RWPE2 (cell line): Measurements from ENCODE around the gene ESR2.

ENCODE experiments used
- ATAC-seq: fragments of 200-7000 bp; cut with Tn5 transposase; 3 replicates; pipeline ENCODE4 v1.9.1; 2021; ENCODE audit warnings: low read depth
- DNase-seq: peaks from one replicate; pipeline ENCODE4 v3.0.0-alpha.2; 2020; ENCODE audit warnings: low spot score
- H3K27ac ChIP-seq: fragments of 450-650 bp; 2 replicates; pipeline ENCODE4 v1.5.1; 2017; ENCODE audit warnings: mild to moderate bottlenecking; ENCODE audit not compliant: poor library complexity, severe bottlenecking
- H3K27me3 ChIP-seq: fragments of 250-450 bp; sonication (Bioruptor Pico); 2 replicates; pipeline ENCODE4 v1.5.1; 2021; ENCODE audit warnings: mild to moderate bottlenecking, moderate library complexity; ENCODE audit not compliant: insufficient read depth, poor library complexity, severe bottlenecking
- H3K36me3 ChIP-seq: fragments of 250-450 bp; sonication (Bioruptor Pico); 2 replicates; pipeline ENCODE4 v1.5.1; 2020; ENCODE audit warnings: low read depth, mild to moderate bottlenecking, moderate library complexity
- H3K4me1 ChIP-seq: fragments of 250-450 bp; sonication (Bioruptor Pico); 2 replicates; pipeline ENCODE4 v1.5.1; 2021; ENCODE audit warnings: mild to moderate bottlenecking, moderate library complexity; ENCODE audit not compliant: insufficient read depth, poor library complexity, severe bottlenecking
- H3K4me3 ChIP-seq: fragments of 250-450 bp; sonication (Bioruptor Pico); 2 replicates; pipeline ENCODE4 v1.5.1; 2021; ENCODE audit warnings: mild to moderate bottlenecking, moderate library complexity; ENCODE audit not compliant: severe bottlenecking
- H3K9me3 ChIP-seq: fragments of 250-450 bp; sonication (Bioruptor Pico); 2 replicates; pipeline ENCODE4 v1.5.1; 2021; ENCODE audit warnings: mild to moderate bottlenecking, moderate library complexity; ENCODE audit not compliant: severe bottlenecking
- CTCF ChIP-seq: fragments of 450-650 bp; IDR thresholded peaks from one replicate; pipeline ENCODE4 v1.5.1; 2017; ENCODE audit warnings: mild to moderate bottlenecking, moderate library complexity; ENCODE audit not compliant: poor library complexity, severe bottlenecking

Gene ESR2

GRCh38 chr14:64088647-64088964, 205.6 kb downstream of the ESR2 start:
- Histone ChIP-seq H3K27ac (no peak overlapping the region), H3K4me3 (no peak overlapping the region), H3K9me3 (no peaks in the 10 kb centered on the region), H3K4me1 (peaks cover 13% of the 10 kb centered on the region), H3K36me3 (peaks cover 35% of the 10 kb centered on the region), H3K27me3 (no peaks in the 10 kb centered on the region)
- DNase-seq, result no peak
- no peak for TF ChIP-seq CTCF
- ATAC-seq, result no peak

- Histone ChIP-seq H3K36me3 (peaks cover 37% of the 10 kb centered on the region), H3K4me1 (peaks cover 29% of the 10 kb centered on the region)
- ATAC-seq, result peak; percentile 94
Measured at GRCh38 chr14:64082837-64083236, 211.3 kb downstream of the ESR2 start.

GRCh38 chr14:64081174-64081746, 212.9 kb downstream of the ESR2 start:
- H3K36me3 ChIP-seq, result peaks cover 31% of the 10 kb centered on the region
- ATAC-seq, result peak; percentile 38; the same call in 1 of the 3 replicates

More at GRCh38 chr14:64082837-64083236, 211.3 kb downstream of the ESR2 start:
- no peaks in the 10 kb centered on the region for H3K27me3 ChIP-seq
- H3K9me3 ChIP-seq, result no peaks in the 10 kb centered on the region
- no peak for TF ChIP-seq CTCF
- H3K27ac ChIP-seq, result peak overlapping the region; percentile 80
- H3K4me3 ChIP-seq, result no peak overlapping the region
- DNase-seq, result no peak

GRCh38 chr14:64080452-64080851, 213.7 kb downstream of the ESR2 start:
- ATAC-seq (no peak), DNase-seq (no peak)
- peaks cover 20% of the 10 kb centered on the region for H3K4me1 ChIP-seq
- peaks cover 34% of the 10 kb centered on the region for H3K36me3 ChIP-seq
- no peaks in the 10 kb centered on the region for H3K9me3 ChIP-seq
- no peak overlapping the region for H3K27ac ChIP-seq
- no peak for TF ChIP-seq CTCF
- no peaks in the 10 kb centered on the region for H3K27me3 ChIP-seq
- H3K4me3 ChIP-seq, result no peak overlapping the region

More at GRCh38 chr14:64081174-64081746, 212.9 kb downstream of the ESR2 start:
- no peak overlapping the region for H3K27ac ChIP-seq
- no peak overlapping the region for H3K4me3 ChIP-seq
- no peaks in the 10 kb centered on the region for H3K9me3 ChIP-seq
- no peaks in the 10 kb centered on the region for H3K27me3 ChIP-seq
- no peak for TF ChIP-seq CTCF
- DNase-seq, result no peak
- H3K4me1 ChIP-seq, result peaks cover 28% of the 10 kb centered on the region

GRCh38 chr14:64075613-64076005, 218.6 kb downstream of the ESR2 start:
- TF ChIP-seq CTCF, result no peak
- no peak for ATAC-seq
- no peak overlapping the region for H3K4me3 ChIP-seq
- H3K27me3 ChIP-seq, result no peaks in the 10 kb centered on the region
- DNase-seq, result no peak
- H3K36me3 ChIP-seq, result peaks cover 27% of the 10 kb centered on the region
- H3K27ac ChIP-seq, result peak overlapping the region; percentile 6
- H3K4me1 ChIP-seq, result peaks cover 11% of the 10 kb centered on the region
- H3K9me3 ChIP-seq, result no peaks in the 10 kb centered on the region
